K562 treated with DMSO at 1 percent for 4 hours (cell line): Measurements from ENCODE around the gene ADGRE2. TPM values are rescaled to one million over a fixed set of nuclear protein-coding genes. Genes with fewer than 3 reads are reported as not detected.

ENCODE experiments used
- total RNA-seq: library from RNA; unstranded; fragments of 300-600 nt; gene quantifications from 2 replicates; pipeline ENCODE4 v1.2.3, GENCODE V29; 2022; ENCODE audit not compliant: insufficient read depth

ADGRE2 gene
- 8.9 and 13.3 TPM in 2 replicates for total RNA-seq

GRCh38 chr19:14778110-14778845, at the start of gene ADGRE2:
TSS of gene ADGRE2 (minus strand) at chr19:14778560. CDS start at chr19:14776756, 1,804 bp downstream.

GRCh38 chr19:14689598-14690503, 88.5 kb downstream of the ADGRE2 start, which contains the start of gene ZNF333:
TSS of gene ZNF333 (plus strand) at chr19:14690048. CDS start at chr19:14693492, 3,444 bp downstream.

Other genes with a start within 250 kb of the ADGRE2 start
- 301 and 391 TPM in 2 replicates for gene TECR, start 249.0 kb downstream of the ADGRE2 start, total RNA-seq
- 386 and 424 TPM in 2 replicates for gene NDUFB7, start 206.5 kb downstream of the ADGRE2 start, total RNA-seq
- gene CLEC17A, start 195.5 kb downstream of the ADGRE2 start, total RNA-seq: not detected in 2 replicates
- not detected in 2 replicates for gene ADGRE3, start 103.7 kb downstream of the ADGRE2 start, total RNA-seq
- 5.0 and 7.8 TPM in 2 replicates for gene ZNF333, start 88.5 kb downstream of the ADGRE2 start, total RNA-seq
- not detected in 2 replicates for gene OR7A5, start 56.6 kb upstream of the ADGRE2 start, total RNA-seq
- gene OR7C1, start 56.6 kb upstream of the ADGRE2 start, total RNA-seq: 0.16 TPM in 1 of 2 replicates, not detected in the other
- not detected in 2 replicates for gene OR7A10, start 70.4 kb upstream of the ADGRE2 start, total RNA-seq
- gene OR7A17, start 107.6 kb upstream of the ADGRE2 start, total RNA-seq: not detected in 2 replicates
- not detected in 2 replicates for gene OR7C2, start 162.9 kb upstream of the ADGRE2 start, total RNA-seq
- gene SLC1A6, start 201.3 kb upstream of the ADGRE2 start, total RNA-seq: not detected in 2 replicates